ENCODE results near the gene PPP4R1.
"Not testable (repeated sequence)": the region's sequence is repeated elsewhere in the genome, so short reads cannot be mapped to it uniquely, and the experiment has no call there.

Gene PPP4R1

GRCh38 chr18:9608728-9609127 lies 5.6 kb downstream of the PPP4R1 start:
- Histone ChIP-seq H2AFZ (ENCODE audit: low read length) (no peak overlapping the region), H3K9me3 (replicated peaks in 1 of 2; ENCODE audit: control insufficient read depth in 2 of 2, insufficient read depth in 1 of 2, low read depth in 1 of 2, low read length in 2 of 2) (peaks cover 0 to 25% of the 10 kb centered on the region in 2 donors), H3K79me1 (ENCODE audit: low read depth, low read length) (peaks cover 5% of the 10 kb centered on the region), H3K36me3 (replicated peaks in 1 of 2; ENCODE audit: control insufficient read depth in 2 of 2, insufficient read depth in 2 of 2, low read length in 2 of 2) (peaks cover 5 to 73% of the 10 kb centered on the region in 2 donors), H3K14ac (ENCODE audit: low read length) (no peak overlapping the region), H3K4me1 (ENCODE audit: control insufficient read depth in 2 of 2, insufficient read depth in 1 of 2, low read depth in 1 of 2, low read length in 2 of 2) (peaks cover 0 to 7% of the 10 kb centered on the region in 2 donors), H2BK5ac (ENCODE audit: low read length) (no peak overlapping the region), H2BK12ac (ENCODE audit: low read length) (no peak overlapping the region), H2AK5ac (ENCODE audit: low read depth, low read length) (no peak overlapping the region), H2BK120ac (ENCODE audit: low read depth, low read length) (no peak overlapping the region), H4K8ac (ENCODE audit: low read depth, low read length) (no peak overlapping the region), H4K91ac (ENCODE audit: low read depth, low read length, poor library complexity) (no peak overlapping the region), H3K27me3 (ENCODE audit: control insufficient read depth in 3 of 3, insufficient read depth in 3 of 3, low read depth in 1 of 3, low read length in 3 of 3) (no peaks in the 10 kb centered on the region), H3K4me2 (ENCODE audit: insufficient read depth, low read length, poor library complexity, severe bottlenecking) (no peak overlapping the region), H3K9ac (ENCODE audit: low read depth, low read length, poor library complexity) (no peak overlapping the region), H3K4me3 (ENCODE audit: low read length in 2 of 2) (no peak overlapping the region), H3K18ac (ENCODE audit: low read length) (no peak overlapping the region), H3K23ac (ENCODE audit: low read depth, low read length, poor library complexity) (no peak overlapping the region), H3K4ac (ENCODE audit: low read length) (no peak overlapping the region), H3K27ac (replicated peaks; ENCODE audit: low read length) (no peak overlapping the region), H2BK15ac (ENCODE audit: low read length) (no peak overlapping the region)
- WGBS, 2 donors (ENCODE audit: extremely low coverage in 2 of 2, insufficient read length in 2 of 2, insufficient replicate concordance in 1 of 2), result no CpG with 5 or more reads among the region's 1 CpG
- DNase-seq (ENCODE audit: low spot score), result no peak

- Histone ChIP-seq H3K4ac (ENCODE audit: low read length) (no peak overlapping the region), H3K9ac (ENCODE audit: low read depth, low read length, poor library complexity) (no peak overlapping the region), H4K8ac (ENCODE audit: low read depth, low read length) (no peak overlapping the region), H2BK15ac (ENCODE audit: low read length) (no peak overlapping the region), H3K23ac (ENCODE audit: low read depth, low read length, poor library complexity) (no peak overlapping the region), H2BK12ac (ENCODE audit: low read length) (no peak overlapping the region), H3K4me2 (ENCODE audit: insufficient read depth, low read length, poor library complexity, severe bottlenecking) (no peak overlapping the region), H3K9me3 (replicated peaks in 1 of 2; ENCODE audit: control insufficient read depth in 2 of 2, insufficient read depth in 1 of 2, low read depth in 1 of 2, low read length in 2 of 2) (peaks cover 1 to 28% of the 10 kb centered on the region in 2 donors), H3K27me3 (ENCODE audit: control insufficient read depth in 3 of 3, insufficient read depth in 3 of 3, low read depth in 1 of 3, low read length in 3 of 3) (no peaks in the 10 kb centered on the region), H2AK5ac (ENCODE audit: low read depth, low read length) (no peak overlapping the region), H3K18ac (ENCODE audit: low read length) (no peak overlapping the region), H3K4me1 (ENCODE audit: control insufficient read depth in 2 of 2, insufficient read depth in 1 of 2, low read depth in 1 of 2, low read length in 2 of 2) (peaks cover 0 to 7% of the 10 kb centered on the region in 2 donors), H3K27ac (replicated peaks; ENCODE audit: low read length) (no peak overlapping the region), H3K4me3 (ENCODE audit: low read length in 2 of 2) (no peak overlapping the region), H2AFZ (ENCODE audit: low read length) (no peak overlapping the region), H3K14ac (ENCODE audit: low read length) (no peak overlapping the region), H2BK5ac (ENCODE audit: low read length) (no peak overlapping the region), H4K91ac (ENCODE audit: low read depth, low read length, poor library complexity) (no peak overlapping the region), H2BK120ac (ENCODE audit: low read depth, low read length) (no peak overlapping the region), H3K36me3 (replicated peaks in 1 of 2; ENCODE audit: control insufficient read depth in 2 of 2, insufficient read depth in 2 of 2, low read length in 2 of 2) (peaks cover 5 to 77% of the 10 kb centered on the region in 2 donors), H3K79me1 (ENCODE audit: low read depth, low read length) (peaks cover 5% of the 10 kb centered on the region)
- no peak for DNase-seq (ENCODE audit: low spot score)
Measured at GRCh38 chr18:9608298-9608697, 6.1 kb downstream of the PPP4R1 start.

- WGBS, 2 donors (ENCODE audit: extremely low coverage in 2 of 2, insufficient read length in 2 of 2, insufficient replicate concordance in 1 of 2), result no CpG with 5 or more reads among the region's 5 CpGs
- not testable (repeated sequence) for H3K23ac ChIP-seq (ENCODE audit: low read depth, low read length, poor library complexity); H2BK15ac ChIP-seq (ENCODE audit: low read length); H3K9ac ChIP-seq (ENCODE audit: low read depth, low read length, poor library complexity); H3K27ac ChIP-seq (replicated peaks; ENCODE audit: low read length); H3K4me2 ChIP-seq (ENCODE audit: insufficient read depth, low read length, poor library complexity, severe bottlenecking); DNase-seq (ENCODE audit: low spot score); H2AFZ ChIP-seq (ENCODE audit: low read length); H4K91ac ChIP-seq (ENCODE audit: low read depth, low read length, poor library complexity); H3K79me1 ChIP-seq (ENCODE audit: low read depth, low read length); H4K8ac ChIP-seq (ENCODE audit: low read depth, low read length); H2BK12ac ChIP-seq (ENCODE audit: low read length); H3K4me1 ChIP-seq (ENCODE audit: control insufficient read depth in 2 of 2, insufficient read depth in 1 of 2, low read depth in 1 of 2, low read length in 2 of 2); H3K18ac ChIP-seq (ENCODE audit: low read length); H3K4ac ChIP-seq (ENCODE audit: low read length); H3K4me3 ChIP-seq (ENCODE audit: low read length in 2 of 2); H2BK120ac ChIP-seq (ENCODE audit: low read depth, low read length); H3K27me3 ChIP-seq (ENCODE audit: control insufficient read depth in 3 of 3, insufficient read depth in 3 of 3, low read depth in 1 of 3, low read length in 3 of 3); H2AK5ac ChIP-seq (ENCODE audit: low read depth, low read length); H3K14ac ChIP-seq (ENCODE audit: low read length); H2BK5ac ChIP-seq (ENCODE audit: low read length)
- Histone ChIP-seq H3K9me3 (replicated peaks in 1 of 2; ENCODE audit: control insufficient read depth in 2 of 2, insufficient read depth in 1 of 2, low read depth in 1 of 2, low read length in 2 of 2) (peaks cover 1 to 32% of the 10 kb centered on the region in 2 donors), H3K36me3 (replicated peaks in 1 of 2; ENCODE audit: control insufficient read depth in 2 of 2, insufficient read depth in 2 of 2, low read length in 2 of 2) (peaks cover 5 to 78% of the 10 kb centered on the region in 2 donors)
Measured at GRCh38 chr18:9607111-9607510, 7.2 kb downstream of the PPP4R1 start.

- Histone ChIP-seq H3K27me3 (ENCODE audit: control insufficient read depth in 3 of 3, insufficient read depth in 3 of 3, low read depth in 1 of 3, low read length in 3 of 3) (no peaks in the 10 kb centered on the region), H2AFZ (ENCODE audit: low read length) (no peak overlapping the region), H3K79me1 (ENCODE audit: low read depth, low read length) (peaks cover 2% of the 10 kb centered on the region), H3K27ac (replicated peaks; ENCODE audit: low read length) (no peak overlapping the region), H2BK15ac (ENCODE audit: low read length) (no peak overlapping the region), H3K14ac (ENCODE audit: low read length) (no peak overlapping the region), H2BK120ac (ENCODE audit: low read depth, low read length) (no peak overlapping the region), H4K91ac (ENCODE audit: low read depth, low read length, poor library complexity) (no peak overlapping the region), H3K4me2 (ENCODE audit: insufficient read depth, low read length, poor library complexity, severe bottlenecking) (no peak overlapping the region), H3K4me3 (ENCODE audit: low read length in 2 of 2) (no peak overlapping the region), H2BK5ac (ENCODE audit: low read length) (no peak overlapping the region), H2BK12ac (ENCODE audit: low read length) (no peak overlapping the region), H3K9ac (ENCODE audit: low read depth, low read length, poor library complexity) (no peak overlapping the region), H3K36me3 (replicated peaks in 1 of 2; ENCODE audit: control insufficient read depth in 2 of 2, insufficient read depth in 2 of 2, low read length in 2 of 2) (peaks cover 2 to 71% of the 10 kb centered on the region in 2 donors), H3K23ac (ENCODE audit: low read depth, low read length, poor library complexity) (no peak overlapping the region), H3K18ac (ENCODE audit: low read length) (no peak overlapping the region), H4K8ac (ENCODE audit: low read depth, low read length) (no peak overlapping the region), H3K4ac (ENCODE audit: low read length) (no peak overlapping the region), H3K4me1 (ENCODE audit: control insufficient read depth in 2 of 2, insufficient read depth in 1 of 2, low read depth in 1 of 2, low read length in 2 of 2) (no peaks in the 10 kb centered on the region), H2AK5ac (ENCODE audit: low read depth, low read length) (no peak overlapping the region), H3K9me3 (replicated peaks in 1 of 2; ENCODE audit: control insufficient read depth in 2 of 2, insufficient read depth in 1 of 2, low read depth in 1 of 2, low read length in 2 of 2) (peaks cover 1 to 31% of the 10 kb centered on the region in 2 donors)
- no peak for DNase-seq (ENCODE audit: low spot score)
- no CpG with 5 or more reads among the region's 3 CpGs for WGBS, 2 donors (ENCODE audit: extremely low coverage in 2 of 2, insufficient read length in 2 of 2, insufficient replicate concordance in 1 of 2)
Measured at GRCh38 chr18:9606039-9606438, 8.3 kb downstream of the PPP4R1 start.

Data from neuronal stem cell (in vitro differentiated cells).